NCI-H2081 treated with DMSO at 0.1 percent for 48 hours (cell line): ENCODE measurements around the gene SPATS2.

Source experiments
- DNase-seq: peaks from one replicate; lab custom pipeline; 2025; lab: John Stamatoyannopoulos, UW

The SPATS2 gene

DNA sequence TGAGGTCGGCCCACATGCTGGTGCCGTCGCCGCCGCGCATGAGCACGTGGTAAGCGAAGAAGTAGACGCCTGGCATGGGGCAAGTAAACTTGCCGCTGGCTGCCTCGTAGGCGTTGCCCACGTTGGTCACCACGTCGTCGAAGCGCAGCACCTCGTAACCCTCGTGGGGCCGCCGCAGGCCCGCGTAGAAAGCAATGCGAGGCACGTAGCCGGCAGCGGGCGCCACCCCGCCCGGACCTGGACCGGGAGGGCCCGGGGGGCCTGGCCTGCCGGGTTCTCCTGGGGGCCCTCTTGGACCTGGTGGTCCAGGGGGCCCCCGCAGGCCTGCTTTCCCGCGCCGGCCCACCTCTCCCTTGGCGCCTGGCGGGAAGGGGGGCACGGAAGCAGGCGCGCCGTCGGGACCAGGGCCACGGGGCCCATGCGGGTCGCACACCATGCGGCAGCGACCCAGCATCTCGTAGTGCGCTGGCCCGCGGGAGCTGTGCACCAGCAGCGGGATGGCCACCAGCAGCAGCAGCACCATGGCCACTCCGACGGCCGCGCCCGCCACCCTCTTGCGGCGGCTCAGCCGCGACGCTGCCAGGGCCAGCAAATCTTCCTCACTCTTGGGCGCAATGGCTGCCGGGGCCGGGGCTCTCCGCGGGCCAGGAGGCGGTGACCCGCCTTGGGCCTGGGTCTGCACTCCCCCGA lies 31.2 kb upstream of the SPATS2 start:
- DNase-seq: no peak

DNA sequence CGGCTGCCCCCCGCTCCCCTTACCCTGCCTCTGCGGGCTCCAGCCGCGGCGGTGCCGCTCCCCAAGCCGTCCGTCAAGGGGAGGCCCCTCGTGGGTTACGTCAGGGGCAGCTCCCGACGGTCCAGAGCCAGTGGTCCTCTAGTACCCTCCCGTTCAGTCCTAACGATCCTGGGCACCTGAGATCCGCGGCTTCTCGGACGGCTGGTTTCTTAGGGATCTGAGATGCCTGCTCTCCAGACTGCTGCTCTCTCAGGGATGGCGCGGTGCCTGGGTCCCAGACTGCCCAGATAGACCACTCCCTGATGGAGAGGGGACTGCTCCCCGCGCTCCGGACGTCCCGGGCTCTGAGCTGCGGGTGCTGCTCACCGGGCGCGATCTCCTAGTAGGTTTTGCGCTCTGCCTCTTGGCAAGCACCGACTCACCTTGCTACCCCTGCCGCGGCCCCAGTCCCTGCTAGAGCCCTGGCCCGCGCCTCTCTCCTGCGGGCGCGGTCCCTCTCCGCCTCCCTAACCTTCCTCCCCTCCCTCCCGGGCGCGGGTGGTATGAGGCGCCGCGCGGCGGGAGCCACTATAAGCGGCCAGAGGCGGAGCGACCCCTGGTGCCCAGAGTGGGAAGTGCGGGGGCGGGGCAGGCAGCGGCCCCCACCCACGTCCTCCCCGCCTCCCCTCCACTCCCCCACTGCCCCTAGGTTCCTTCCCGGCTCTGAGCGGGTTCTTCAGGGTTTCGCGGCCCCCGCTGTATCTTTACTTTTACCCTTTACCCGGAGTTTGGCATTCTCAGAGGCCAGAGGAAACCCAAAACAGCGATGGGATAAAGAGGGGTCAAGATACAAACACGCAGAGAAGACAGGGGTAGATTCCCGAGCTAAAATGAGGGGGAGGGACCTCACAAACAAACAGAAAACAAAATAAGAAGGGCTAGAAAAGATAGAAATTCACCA lies 30.3 kb upstream of the SPATS2 start, which contains the start of gene C1QL4:
TSS of gene C1QL4 (minus strand) at position 544 of the 940 bp plus-strand sequence. CDS start 711 bp downstream, outside the sequence.
- no peak for DNase-seq

GRCh38 chr12:49338830-49339463 lies 28.3 kb upstream of the SPATS2 start:
- no peak for DNase-seq

GRCh38 chr12:49339464-49339861 lies 27.8 kb upstream of the SPATS2 start:
- no peak for DNase-seq

- DNase-seq: no peak
Measured at GRCh38 chr12:49340095-49340870, 27.0 kb upstream of the SPATS2 start.

- no peak for DNase-seq
Measured at GRCh38 chr12:49340971-49341776, 26.1 kb upstream of the SPATS2 start.

- DNase-seq: no peak
Measured at GRCh38 chr12:49341777-49342065, 25.5 kb upstream of the SPATS2 start.

- peak; percentile 52 for DNase-seq
Measured at GRCh38 chr12:49342066-49342913, 25.0 kb upstream of the SPATS2 start.

- no peak for DNase-seq
Measured at GRCh38 chr12:49342914-49343731, 24.1 kb upstream of the SPATS2 start.

DNA sequence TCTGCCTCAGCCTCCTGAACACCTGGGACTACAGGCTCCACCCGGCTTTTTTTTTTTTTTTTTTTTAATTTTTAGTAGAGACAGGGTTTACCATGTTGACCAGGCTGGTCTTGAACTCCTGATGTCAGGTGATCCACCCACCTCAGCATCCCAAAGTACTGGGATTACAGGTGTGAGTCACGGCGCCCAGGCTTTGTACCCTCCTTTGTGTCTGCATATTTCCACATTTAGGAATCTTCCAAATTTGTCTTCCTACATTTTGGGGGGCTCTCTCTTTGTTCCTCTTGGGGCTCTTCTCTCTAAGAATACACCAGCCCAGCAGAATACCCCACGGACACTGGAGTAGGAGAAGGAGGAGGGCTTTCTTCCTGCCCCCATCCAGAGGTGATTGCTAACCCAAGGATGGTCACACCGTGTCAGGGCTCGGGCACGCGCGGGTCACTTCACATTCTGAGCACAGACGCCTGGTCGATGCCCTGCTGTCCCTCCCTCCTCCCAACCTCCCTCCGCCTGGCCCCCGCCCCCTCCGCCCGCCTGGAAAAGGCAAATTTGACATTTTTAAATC lies 22.7 kb upstream of the SPATS2 start:
- DNase-seq: no peak

DNA sequence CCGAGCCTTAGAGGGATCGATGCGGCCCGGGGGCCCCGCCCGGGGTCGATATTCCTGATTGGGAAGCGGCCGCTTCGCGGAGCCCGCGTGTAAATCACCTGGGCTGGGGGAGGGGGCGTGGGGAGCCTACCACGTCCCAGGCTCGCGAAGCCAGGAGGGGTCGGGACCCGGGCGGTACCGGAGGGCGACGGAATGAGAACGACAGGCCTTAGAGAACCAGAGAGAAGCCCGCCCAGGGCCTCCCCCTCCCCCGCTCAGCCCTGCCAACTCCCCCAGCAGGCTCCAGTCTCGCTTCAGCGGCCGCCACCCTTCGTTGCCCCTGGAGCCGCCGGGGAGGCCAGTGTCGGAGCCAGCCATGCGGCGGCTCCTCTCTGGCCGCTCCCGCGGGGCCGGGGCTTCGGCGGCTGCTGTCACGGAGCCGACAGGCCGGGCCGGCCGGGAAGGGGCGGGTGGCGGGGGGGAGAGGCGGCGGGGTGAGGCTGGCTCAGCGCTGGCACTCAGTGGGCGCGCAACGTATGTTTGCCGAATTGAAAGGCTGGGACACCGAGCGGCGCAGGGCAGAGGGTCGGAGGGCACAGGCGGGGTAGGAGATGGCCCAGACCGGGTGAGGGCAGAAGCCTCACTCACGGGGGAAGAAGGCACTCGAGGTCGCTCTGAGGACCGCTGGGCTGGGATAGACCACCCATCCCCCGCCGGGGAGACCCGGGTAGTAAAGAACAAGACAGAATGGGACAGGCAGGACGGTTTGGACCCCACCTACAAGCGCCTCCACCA lies 22.0 kb upstream of the SPATS2 start:
- no peak for DNase-seq

- DNase-seq: no peak
Measured at GRCh38 chr12:49345825-49346658, 21.2 kb upstream of the SPATS2 start.

GRCh38 chr12:49346659-49347310 lies 20.5 kb upstream of the SPATS2 start, which contains the start of gene DNAJC22:
Gene DNAJC22 (plus strand): TSS chr12:49346888. CDS start chr12:49348873, 1,985 bp downstream.
- DNase-seq: no peak

DNA sequence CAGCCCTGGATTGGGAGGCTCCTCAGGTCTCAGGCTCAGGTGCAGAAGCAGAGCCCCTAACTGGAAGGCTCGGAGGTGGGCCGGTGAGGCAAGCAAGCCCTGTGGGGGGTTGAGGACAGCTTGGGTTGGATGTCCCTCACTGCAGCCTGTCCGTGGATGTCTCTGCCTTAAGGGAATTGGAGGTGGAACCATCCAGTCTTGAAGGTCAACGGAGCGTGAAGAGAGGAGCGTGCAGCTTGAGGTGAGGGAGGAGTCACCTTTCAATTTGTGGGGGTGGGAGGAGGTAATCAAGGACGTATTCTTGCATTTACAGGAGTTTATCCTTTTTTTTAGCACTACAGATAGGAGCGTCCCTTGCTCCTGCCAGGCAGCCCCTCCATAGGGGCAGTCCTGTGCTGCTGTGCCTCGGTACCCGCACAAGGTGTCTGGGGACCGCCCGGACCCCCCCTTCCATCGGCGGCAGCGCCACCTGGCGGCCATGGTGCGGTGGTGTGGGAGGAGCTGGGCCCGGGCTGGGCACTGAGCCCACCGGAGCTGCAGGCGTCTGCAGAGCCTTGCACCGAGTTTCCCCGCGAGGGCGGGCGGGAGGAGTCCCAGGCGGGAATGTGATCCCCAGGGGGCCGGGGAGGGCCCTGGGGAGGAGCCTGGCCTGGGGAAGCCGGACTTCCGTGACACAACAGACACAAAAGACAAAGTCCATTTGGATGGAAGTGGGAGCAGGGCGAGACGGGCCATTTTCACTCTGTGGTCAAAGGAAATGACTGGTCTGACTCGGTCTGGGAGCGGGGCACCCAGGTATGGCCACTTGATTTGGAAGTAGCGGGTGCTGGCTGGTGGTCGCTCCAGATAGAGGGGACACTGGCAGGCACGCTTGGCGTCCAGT lies 19.7 kb upstream of the SPATS2 start:
- no peak for DNase-seq

- DNase-seq: no peak
Measured at GRCh38 chr12:49348781-49349180, 18.5 kb upstream of the SPATS2 start.

GRCh38 chr12:49349266-49349665 lies 18.0 kb upstream of the SPATS2 start:
- DNase-seq: no peak
